ENCODE measurements around the gene ATP4B.

GRCh38 chr13:113649212-113649611 is 8.8 kb downstream of the ATP4B start:
- TF ChIP-seq, protein P1, sequence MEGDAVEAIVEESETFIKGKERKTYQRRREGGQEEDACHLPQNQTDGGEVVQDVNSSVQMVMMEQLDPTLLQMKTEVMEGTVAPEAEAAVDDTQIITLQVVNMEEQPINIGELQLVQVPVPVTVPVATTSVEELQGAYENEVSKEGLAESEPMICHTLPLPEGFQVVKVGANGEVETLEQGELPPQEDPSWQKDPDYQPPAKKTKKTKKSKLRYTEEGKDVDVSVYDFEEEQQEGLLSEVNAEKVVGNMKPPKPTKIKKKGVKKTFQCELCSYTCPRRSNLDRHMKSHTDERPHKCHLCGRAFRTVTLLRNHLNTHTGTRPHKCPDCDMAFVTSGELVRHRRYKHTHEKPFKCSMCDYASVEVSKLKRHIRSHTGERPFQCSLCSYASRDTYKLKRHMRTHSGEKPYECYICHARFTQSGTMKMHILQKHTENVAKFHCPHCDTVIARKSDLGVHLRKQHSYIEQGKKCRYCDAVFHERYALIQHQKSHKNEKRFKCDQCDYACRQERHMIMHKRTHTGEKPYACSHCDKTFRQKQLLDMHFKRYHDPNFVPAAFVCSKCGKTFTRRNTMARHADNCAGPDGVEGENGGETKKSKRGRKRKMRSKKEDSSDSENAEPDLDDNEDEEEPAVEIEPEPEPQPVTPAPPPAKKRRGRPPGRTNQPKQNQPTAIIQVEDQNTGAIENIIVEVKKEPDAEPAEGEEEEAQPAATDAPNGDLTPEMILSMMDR (IDR thresholded peaks at IDR 0.05), result no peak
- TF ChIP-seq HDAC2 (IDR thresholded peaks at IDR 0.05) (no peak), NR3C1 (IDR thresholded peaks at IDR 0.05) (no peak)
